Glutamatergic neuron (in vitro differentiated cells): ENCODE results near the gene TANC1. TPM values are rescaled to one million over a fixed set of nuclear protein-coding genes. Genes with fewer than 3 reads are reported as not detected.
"Not testable (repeated sequence)": the region's sequence is repeated elsewhere in the genome, so short reads cannot be mapped to it uniquely, and the experiment has no call there.

Source experiments
- DNase-seq: peaks from one replicate; pipeline ENCODE4 v3.0.0; 2022
- H3K27ac Mint-ChIP-seq: one replicate; pipeline ENCODE4 v1.8.0; 2020; ENCODE audit warnings: mild to moderate bottlenecking, mixed read lengths, inconsistent platforms; ENCODE audit not compliant: unreplicated experiment
- H3K27me3 Mint-ChIP-seq: one replicate; pipeline ENCODE4 v1.8.0; 2020; ENCODE audit warnings: mild to moderate bottlenecking, moderate library complexity, mixed read lengths, inconsistent platforms; ENCODE audit not compliant: unreplicated experiment
- H3K36me3 Mint-ChIP-seq: one replicate; pipeline ENCODE4 v1.8.0; 2020; ENCODE audit warnings: mild to moderate bottlenecking, mixed read lengths, inconsistent platforms; ENCODE audit not compliant: unreplicated experiment
- H3K4me1 Mint-ChIP-seq: one replicate; pipeline ENCODE4 v1.8.0; 2020; ENCODE audit warnings: mild to moderate bottlenecking, low read depth, mixed read lengths, inconsistent platforms; ENCODE audit not compliant: unreplicated experiment
- H3K4me3 Mint-ChIP-seq: one replicate; pipeline ENCODE4 v1.8.0; 2020; ENCODE audit warnings: mild to moderate bottlenecking, mixed read lengths, inconsistent platforms; ENCODE audit not compliant: unreplicated experiment
- H3K9me3 Mint-ChIP-seq: one replicate; pipeline ENCODE4 v1.8.0; 2020; ENCODE audit warnings: mild to moderate bottlenecking, moderate library complexity, mixed read lengths, inconsistent platforms; ENCODE audit not compliant: unreplicated experiment
- total RNA-seq: library from RNA; stranded (reverse); fragmentation: NEBNext Ultra II Directional; extraction: Animal tissue kit (Norgen Biotek cat#: 25700); gene quantifications from one replicate; pipeline ENCODE4 v1.2.1, GENCODE V29; 2021; ENCODE audit not compliant: unreplicated experiment
- TF ChIP-seq, protein P1 (sequence below): fragments of 200-600 bp; sonication (generic); IDR thresholded peaks from one replicate; pipeline ENCODE4 v1.5.0; 2021; ENCODE audit not compliant: partially characterized antibody, unreplicated experiment

The TANC1 gene
- total RNA-seq, 1 donor from 2014 or later: 14.9 TPM

DNA sequence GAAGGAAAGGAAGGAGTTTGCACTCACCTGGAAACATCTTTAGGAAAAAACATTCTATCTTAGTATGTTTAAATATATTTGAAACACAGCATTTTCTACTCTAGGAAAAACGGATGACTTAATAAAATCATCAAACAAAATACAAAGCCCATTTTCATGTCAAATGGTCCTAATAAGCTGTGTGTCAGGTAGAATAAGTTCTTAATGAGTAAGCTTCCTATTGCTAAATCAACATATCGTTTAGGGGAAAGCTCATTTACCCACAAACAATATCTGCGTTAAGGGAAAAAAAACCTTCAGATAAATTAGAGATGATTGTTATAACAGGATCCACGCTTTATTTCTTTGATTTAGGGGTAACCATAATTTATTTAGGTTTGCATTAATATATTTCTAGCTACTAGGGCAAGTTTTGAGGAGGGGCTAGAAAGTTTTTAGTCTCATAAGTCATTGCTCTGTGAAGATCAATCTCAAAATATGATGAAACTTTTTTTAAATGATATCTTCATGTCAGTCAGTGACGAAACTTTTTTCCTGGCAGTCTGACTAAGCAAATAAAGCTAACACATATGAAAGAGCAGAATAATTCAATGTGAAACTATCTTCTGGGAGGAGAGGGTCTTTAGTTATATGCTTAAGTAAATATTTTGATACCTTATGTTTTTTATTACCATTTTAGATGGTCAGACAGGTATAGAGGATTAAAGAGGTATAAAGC lies 170.9 kb downstream of the TANC1 start:
- Mint-ChIP-seq H3K4me3 (no peak overlapping the region), H3K27ac (no peak overlapping the region), H3K9me3 (no peaks in the 10 kb centered on the region), H3K36me3 (no peaks in the 10 kb centered on the region), H3K4me1 (peaks cover 9% of the 10 kb centered on the region), H3K27me3 (no peaks in the 10 kb centered on the region)
- no peak for DNase-seq
- TF ChIP-seq, protein P1, sequence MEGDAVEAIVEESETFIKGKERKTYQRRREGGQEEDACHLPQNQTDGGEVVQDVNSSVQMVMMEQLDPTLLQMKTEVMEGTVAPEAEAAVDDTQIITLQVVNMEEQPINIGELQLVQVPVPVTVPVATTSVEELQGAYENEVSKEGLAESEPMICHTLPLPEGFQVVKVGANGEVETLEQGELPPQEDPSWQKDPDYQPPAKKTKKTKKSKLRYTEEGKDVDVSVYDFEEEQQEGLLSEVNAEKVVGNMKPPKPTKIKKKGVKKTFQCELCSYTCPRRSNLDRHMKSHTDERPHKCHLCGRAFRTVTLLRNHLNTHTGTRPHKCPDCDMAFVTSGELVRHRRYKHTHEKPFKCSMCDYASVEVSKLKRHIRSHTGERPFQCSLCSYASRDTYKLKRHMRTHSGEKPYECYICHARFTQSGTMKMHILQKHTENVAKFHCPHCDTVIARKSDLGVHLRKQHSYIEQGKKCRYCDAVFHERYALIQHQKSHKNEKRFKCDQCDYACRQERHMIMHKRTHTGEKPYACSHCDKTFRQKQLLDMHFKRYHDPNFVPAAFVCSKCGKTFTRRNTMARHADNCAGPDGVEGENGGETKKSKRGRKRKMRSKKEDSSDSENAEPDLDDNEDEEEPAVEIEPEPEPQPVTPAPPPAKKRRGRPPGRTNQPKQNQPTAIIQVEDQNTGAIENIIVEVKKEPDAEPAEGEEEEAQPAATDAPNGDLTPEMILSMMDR: no peak

DNA sequence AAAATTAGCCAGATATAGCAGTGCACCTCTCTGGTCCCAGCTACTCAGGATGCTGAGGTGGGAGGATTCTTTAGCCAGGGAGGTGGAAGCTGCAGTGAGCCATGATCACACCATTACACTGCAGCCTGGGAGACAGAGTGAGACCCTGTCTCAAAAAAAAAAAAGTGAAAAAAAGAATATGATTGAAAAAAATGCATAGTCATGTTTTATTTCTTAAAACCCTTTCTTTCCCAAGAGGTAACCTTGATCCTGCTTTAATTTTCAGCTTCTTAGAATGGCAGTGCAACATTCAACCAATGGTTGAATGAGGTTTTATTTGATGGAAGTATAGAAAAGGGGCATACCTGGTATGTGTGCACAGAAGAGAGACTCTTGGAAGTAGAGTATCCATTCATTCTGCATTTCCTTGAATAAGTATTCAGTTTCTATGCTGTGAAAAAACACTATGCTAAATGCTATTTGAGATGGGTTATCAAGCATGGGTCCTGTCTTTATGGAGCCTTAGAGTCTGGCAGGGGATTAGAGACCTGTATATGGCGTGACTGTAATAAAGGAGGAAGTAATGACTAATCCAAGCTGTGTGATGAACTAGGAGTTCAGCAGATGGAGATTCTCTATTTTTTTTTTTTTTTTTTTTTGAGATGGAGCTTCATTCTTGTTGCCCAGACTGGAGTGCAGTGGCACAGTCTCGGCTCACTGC lies 171.8 kb downstream of the TANC1 start:
- Mint-ChIP-seq H3K4me3 (no peak overlapping the region), H3K9me3 (no peaks in the 10 kb centered on the region), H3K27me3 (no peaks in the 10 kb centered on the region), H3K27ac (no peak overlapping the region), H3K4me1 (peaks cover 7% of the 10 kb centered on the region), H3K36me3 (no peaks in the 10 kb centered on the region)
- no peak for DNase-seq
- TF ChIP-seq, protein P1: no peak

DNA sequence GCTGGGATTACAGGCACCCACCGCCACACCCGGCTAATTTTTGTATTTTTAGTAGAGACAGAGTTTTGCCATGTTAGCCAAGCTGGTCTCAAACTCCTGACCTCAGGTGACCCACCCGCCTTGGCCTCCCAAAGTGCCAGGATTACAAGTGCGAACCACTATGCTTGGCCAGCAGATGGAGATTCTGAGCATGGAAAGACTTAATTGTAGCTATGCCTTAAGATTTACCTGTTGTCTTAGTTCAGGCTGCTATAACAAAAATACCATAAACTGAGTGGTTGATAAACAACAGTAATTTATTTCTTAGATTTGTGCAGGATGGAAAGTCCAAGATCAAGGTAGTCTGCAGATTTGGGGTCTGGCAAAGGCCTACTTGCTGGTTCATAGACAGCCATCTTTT lies 172.4 kb downstream of the TANC1 start:
- H3K27ac Mint-ChIP-seq, H3K36me3 Mint-ChIP-seq, DNase-seq, H3K4me3 Mint-ChIP-seq, H3K4me1 Mint-ChIP-seq, H3K9me3 Mint-ChIP-seq, H3K27me3 Mint-ChIP-seq: not testable (repeated sequence)

DNA sequence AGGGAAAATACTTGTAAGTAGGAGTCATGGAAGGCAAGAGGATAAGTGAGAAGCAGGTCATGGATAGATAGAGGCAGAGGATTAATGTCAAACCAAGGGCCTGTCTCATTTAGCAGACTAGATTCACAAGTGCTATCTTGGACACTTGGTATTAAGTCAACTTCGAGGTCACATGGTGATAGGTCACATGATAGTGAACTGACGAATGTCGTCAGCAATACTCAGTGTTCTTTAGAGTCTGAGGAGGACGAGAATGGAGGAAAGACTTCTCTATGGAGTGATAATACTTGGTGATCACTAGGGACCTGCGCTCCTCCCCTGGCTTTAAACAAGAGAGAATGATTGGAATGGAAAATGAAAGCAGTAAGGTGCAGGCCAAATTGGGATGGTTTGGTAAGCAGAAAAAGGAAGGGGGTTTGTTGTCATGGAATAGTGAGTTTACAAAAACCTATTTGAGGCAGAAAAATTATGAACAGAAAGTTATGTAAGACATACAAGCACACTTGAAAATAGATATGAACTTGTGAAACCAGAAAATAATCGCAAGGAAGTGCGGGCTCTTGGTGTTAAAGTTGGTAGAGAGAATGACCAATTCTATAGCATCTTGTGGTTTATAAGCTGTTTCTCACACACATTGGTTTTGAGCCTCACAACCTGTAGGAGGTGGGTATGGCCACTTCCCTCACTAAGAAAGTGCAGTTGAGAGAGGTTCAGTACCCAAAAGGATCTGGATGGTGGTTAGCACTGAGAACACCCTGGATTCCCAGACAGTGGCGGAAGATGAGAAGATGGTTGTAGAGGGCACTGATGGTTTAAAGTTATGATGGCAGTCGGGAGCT lies 176.6 kb downstream of the TANC1 start:
- H3K27me3 Mint-ChIP-seq: peaks cover 2% of the 10 kb centered on the region

DNA sequence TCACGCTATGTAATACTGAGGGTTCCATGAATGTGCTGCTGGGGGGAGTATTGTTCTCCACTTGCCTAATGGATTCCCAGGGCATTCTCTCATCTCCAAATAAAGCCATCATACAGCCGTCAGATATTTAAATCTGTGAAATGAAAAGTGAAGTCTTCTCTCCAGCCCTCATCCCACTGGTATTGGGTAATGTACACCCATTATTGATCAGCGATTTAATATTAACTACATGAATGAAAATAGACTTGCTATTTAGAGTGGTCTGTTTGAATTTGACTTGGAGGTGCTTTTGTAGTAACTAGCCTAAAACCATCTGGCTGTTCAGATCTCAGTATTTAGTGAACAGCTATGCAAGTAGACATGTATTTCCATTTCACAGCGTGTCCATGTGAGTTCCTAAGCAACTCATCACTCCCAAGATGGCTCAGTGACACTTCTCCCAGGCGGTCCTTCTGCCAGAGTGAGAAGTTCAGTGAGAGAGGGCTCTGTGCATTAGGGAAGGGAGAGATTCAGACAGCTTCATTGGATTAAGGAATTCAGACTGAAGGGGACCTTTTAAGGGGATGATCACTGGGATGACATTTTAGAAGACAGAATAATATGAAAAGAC lies 177.4 kb downstream of the TANC1 start:
- Mint-ChIP-seq H3K36me3 (no peaks in the 10 kb centered on the region), H3K4me1 (peaks cover 15% of the 10 kb centered on the region)

More for the DNA sequence above, 176.6 kb downstream of the TANC1 start:
- TF ChIP-seq, protein P1: no peak
- Mint-ChIP-seq H3K4me1 (peaks cover 15% of the 10 kb centered on the region), H3K9me3 (no peaks in the 10 kb centered on the region), H3K36me3 (no peaks in the 10 kb centered on the region), H3K4me3 (no peak overlapping the region), H3K27ac (no peak overlapping the region)
- DNase-seq: no peak

More for the DNA sequence above, 177.4 kb downstream of the TANC1 start:
- DNase-seq: no peak
- TF ChIP-seq, protein P1: no peak
- Mint-ChIP-seq H3K27me3 (peaks cover 2% of the 10 kb centered on the region), H3K9me3 (no peaks in the 10 kb centered on the region), H3K4me3 (no peak overlapping the region), H3K27ac (no peak overlapping the region)
